GM18907 (cell line): ENCODE results near the gene FAM171A2.
"Not testable (repeated sequence)": the region's sequence is repeated elsewhere in the genome, so short reads cannot be mapped to it uniquely, and the experiment has no call there.

Source experiments
- ATAC-seq: cut with Tn5 transposase; IDR thresholded peaks from one replicate; pipeline ENCODE4 v1.9.1; 2021; ENCODE audit warnings: mild to moderate bottlenecking, moderate library complexity; ENCODE audit not compliant: unreplicated experiment

FAM171A2 gene

DNA sequence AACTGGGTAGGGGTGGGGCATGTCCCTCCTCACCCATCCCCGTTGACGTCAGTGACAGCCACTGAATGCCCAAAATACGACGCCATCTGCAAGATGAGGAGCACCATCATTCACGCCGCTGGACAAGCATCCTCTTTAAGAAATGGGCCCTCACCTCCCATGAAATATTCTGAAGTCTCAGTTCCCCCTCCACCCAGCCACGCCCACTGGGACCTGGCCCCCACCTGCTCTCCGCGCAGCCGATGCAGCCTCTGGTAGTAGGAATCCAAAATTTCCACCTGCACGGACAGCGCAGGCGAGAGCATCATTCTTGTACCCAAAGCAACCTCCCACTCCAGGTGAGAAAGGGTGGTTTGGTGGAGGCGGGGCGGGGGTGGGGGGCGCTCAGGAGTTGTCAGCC, 20.2 kb upstream of the FAM171A2 start:
- no peak for ATAC-seq

DNA sequence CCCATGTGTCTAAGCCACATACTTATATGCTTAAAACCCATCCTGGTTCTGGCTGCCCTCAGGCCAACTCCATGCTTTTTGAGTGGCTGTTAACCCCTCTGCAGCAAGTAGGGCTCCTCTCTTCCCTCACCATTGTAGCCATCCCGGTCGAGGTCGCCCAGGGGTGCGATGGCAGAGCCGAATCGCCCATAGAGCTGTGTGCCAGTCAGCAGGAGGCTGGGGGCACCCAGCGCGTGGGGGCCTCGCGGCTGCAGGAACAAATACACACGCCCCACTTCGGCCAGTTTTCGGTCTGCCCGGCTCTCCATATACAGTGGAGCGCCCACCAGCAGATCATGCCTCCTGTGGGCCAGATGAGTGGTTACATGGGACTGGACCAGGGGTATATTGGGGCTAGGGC, 19.7 kb upstream of the FAM171A2 start:
- ATAC-seq: no peak

DNA sequence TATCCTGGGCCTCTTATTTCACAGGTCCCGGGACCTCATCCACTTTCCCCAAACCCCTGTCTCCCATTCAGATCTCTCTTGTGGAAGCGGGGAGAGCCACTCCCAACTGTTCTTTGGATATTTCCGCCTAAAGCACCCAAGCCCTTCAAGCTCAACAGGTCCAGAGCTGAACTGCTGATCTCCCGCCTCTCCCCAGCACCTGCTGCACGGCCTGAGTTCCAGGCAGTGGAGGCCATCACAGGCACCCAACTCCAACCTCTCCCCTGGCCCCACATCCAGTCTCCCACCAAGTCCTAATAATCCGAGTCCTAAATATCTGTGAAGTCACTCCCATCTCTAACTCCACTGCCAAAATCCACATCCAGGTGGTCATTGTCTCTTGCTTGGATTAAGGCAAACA, 19.3 kb upstream of the FAM171A2 start:
- no peak for ATAC-seq

DNA sequence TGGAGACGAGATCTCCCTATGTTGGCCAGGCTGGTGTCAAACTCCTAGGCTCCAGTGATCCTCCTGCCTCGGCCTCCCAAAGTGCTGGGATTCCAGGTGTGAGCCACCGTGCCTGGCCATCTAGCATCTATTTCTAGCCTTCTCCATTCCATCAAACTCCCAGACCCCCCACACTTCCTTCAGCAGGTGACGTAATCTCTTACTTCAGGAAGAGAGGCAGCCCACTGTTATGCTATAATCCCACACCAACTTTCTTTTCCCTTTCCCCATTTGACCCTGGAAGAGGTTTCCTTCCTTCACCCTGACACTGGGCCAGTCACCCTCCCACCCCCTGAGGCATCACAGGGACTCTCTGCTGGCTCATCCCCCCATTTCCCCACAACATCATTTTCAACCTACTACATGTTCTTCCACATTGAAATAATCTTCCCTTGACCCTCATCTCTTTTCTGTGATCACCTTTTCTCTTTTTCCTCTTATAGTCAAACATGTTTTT, 18.2 kb upstream of the FAM171A2 start:
- ATAC-seq: no peak

DNA sequence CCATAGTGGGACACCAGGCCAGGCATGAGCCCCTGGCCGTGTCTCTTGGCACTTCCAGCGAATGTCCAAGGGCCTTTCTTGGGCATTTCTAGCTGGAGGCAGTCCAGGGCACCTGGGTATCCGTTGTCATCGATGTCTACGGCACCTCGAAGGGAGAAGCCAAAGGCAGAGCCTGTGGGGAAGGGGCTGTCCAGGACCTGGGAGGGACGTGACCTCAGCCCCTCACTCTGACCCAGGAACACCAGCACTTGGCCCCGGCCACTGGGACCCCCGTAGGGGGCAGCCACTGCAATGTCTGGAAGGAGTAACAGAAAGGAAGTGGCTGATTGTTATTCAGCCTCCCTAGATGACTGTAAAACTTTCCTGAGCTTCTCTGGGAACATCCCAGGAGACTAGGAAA, 17.1 kb upstream of the FAM171A2 start:
- no peak for ATAC-seq

DNA sequence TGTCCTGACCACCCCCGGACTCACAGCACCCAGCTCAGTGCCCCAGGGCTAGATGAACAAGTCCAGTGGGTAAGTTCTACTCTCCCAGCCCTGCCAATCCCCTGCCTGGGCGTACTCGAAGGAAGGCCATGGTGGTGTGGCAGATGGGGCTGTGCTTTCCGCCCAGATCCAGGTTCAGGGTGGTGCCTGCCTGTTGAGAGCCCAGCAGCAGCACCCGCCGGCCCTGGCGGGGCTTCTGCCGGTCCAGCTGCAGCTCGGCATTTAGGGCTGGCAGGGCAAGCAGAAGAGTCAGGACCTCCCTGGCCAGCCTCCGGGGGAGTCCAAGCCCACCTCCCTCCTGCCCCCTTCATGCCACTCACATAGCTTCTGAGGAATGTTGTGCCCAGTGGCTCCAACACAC, 16.2 kb upstream of the FAM171A2 start:
- no peak for ATAC-seq

DNA sequence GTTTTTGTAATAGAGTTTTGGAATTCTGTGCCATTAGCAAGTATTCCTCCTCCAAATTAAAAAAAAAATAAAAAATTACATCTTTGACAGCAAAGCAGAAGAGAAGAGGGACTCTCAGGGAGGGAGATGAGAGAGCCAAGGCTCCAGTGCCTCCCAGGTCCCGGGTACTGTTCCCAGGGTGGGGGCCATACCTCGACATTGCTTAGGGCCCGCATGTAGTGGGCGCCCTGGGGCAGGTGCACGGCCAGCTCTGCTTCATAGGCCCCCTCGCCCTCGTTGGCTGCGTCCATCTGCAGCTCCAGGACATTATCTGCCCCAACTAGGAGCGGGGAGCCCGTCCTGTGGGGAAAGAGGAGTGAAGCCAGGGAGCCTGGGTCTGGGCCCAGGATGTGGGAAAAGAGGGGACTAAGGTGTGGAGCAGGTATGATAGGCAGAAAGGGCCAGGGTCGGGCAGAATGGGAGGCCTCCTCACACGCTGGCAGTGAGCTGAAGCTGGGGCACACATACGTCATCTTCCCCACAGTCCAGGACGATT, 14.6 kb upstream of the FAM171A2 start:
- no peak for ATAC-seq

DNA sequence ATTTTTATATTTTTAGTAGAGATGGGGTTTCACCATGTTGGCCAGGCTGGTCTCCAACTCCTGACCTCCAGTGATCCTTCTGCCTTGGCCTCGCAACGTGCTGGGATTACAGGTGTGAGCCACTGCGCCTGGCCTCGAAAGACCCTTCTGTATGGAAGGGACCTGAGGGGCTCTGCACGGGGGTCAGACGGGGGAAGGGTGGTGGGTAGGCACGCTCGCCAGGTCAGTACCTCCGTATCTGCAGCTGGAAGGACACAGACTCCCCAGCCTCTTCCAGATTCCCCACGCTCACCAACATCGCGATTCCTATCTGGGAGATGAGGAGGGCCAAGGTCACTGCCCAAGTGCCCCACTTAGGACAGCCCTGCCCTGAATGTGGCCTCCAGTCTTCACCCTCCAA, 13.1 kb upstream of the FAM171A2 start:
- ATAC-seq: no peak

DNA sequence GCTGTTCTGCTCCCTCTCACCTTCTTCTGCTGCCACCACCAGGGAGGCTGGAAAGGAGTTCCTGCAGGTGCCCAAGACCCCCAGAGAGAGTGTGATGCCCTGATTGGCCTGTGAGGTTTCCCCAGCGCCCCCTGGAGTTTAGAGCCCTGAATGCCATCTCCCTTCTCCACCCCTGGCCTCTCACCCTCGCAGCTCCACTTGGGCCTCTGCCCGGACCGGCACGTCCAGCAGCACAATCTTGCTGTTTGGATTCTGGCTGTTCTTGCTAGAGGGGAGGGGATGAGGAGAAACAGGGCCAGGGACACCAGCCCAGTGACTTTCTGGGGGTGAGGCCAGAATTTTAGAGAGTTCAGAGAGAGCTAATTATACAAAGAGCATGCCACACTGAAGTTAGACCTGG, 12.5 kb upstream of the FAM171A2 start:
- no peak for ATAC-seq

DNA sequence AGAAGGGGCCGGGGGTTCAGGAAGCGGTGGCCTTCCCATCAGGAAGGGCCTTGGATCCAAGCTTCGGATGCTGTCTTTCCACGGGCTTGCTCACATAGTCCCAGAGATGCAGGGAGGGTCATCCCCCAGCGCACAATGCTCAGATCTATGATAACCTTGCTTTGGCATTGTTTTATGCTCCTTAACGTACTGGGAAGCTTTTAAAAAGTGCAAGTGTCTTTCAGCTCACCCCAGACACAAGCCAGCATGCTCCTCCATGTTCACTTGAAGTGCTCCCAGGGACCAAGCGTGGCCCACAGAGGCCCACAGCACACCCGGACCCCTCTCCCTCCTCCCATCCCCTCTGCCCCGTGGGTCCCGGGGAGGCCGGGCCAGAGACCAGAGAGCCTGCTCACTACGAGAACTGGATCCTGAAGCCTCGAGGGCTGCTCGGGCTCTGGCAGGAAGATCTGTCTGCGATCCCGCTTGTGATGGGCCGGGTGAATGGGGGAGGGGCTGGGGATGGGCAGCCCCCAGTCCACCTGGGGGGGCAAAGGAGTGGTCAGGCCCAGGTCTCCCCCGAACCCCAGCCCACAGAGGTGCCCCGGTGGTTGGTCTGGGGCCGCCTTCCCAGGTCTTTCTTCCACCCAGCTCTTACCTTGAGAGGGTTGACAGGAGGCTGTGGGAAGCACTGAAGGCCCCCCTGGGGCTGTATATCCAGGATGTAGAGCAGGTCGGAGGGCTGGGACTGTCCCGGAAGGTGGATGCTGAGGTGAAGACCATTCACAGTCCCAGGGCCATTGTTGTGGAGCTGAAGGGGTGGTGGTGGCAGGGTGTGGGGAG, 11.8 kb upstream of the FAM171A2 start:
- no peak for ATAC-seq

DNA sequence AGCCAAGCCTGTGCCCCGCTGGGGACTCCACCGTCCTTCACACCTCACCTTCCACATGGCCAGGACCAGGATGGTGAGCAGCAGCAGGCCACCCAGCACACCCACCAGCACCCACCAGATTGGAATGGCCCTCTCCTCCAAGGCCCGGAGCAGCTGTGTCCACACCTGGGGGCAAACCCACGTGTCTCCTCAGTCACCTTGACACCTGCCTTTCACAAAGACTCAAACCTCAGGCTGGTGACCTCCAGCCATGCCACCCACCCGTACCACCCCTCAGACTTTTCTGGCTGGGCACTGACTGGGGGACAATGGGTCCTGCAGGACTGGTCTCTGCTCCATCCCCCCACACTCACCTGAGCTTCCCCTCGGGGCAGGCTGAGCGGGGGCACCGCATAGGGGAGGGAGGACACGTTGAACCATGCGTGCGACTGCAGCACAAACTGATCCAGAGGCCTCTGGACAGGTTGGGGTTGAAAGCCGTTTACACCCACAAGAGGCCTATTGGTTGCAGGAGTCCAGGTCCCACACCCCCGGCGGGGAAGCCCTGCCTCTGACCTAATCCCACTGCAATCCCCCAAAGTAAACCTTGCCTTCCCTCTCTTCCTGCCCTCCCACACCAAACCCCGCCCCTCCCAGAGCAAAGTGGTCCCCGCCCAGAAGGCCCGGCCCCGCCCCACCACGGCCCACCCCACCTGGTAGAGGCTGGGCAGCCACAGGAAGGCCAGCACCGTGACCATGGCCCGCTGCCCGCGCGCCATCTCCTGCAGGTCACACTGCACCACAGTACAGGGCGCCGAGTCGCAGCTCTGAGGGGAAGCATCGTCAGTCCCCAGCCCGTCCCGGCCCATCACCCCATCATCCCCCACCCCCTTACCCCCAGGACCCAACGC, 10.9 kb upstream of the FAM171A2 start:
- ATAC-seq: no peak

DNA sequence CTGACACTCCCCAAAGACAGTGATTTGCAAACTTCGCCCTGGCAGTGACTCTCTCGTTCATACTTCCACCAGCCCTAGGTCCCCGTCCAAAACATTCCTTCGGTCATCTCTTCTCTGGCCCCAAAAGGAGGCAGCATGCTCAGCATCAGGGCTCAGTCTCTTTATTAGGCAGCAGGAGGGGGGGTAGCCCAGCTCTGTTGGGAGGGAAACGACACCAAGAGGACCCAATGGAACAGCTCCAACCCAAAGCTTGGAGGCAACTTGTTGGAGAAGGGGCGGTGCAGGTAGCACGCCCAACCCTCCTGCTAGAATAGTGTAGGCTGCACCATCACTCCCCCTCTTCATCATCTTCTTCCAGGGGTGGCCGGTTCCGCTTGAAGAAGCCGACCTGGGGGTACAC, 8.4 kb upstream of the FAM171A2 start:
- no peak for ATAC-seq

DNA sequence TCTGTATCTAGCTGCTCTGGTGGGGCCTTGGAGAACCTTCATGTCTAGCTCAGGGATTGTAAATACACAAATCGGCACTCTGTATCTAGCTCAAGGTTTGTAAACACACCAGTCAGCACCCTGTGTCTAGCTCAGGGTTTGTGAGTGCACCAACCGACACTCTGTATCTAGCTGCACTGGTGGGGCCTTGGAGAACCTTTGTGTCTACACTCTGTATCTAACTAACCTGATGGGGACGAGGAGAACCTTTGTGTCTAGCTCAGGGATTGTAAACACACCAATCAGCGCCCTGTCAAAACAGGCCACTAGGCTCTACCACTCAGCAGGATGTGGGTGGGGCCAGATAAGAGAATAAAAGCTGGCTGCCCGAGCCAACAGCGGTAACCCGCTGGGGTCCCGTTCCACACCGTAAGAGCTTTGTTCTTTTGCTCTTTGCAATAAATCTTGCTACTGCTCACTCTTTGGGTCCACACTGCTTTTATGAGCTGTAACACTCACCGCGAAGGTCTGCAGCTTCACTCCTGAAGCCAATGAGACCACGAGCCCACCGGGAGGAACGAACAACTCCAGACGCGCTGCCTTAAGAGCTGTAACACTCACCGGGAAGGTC, 5.9 kb upstream of the FAM171A2 start:
- not testable (repeated sequence) for ATAC-seq

DNA sequence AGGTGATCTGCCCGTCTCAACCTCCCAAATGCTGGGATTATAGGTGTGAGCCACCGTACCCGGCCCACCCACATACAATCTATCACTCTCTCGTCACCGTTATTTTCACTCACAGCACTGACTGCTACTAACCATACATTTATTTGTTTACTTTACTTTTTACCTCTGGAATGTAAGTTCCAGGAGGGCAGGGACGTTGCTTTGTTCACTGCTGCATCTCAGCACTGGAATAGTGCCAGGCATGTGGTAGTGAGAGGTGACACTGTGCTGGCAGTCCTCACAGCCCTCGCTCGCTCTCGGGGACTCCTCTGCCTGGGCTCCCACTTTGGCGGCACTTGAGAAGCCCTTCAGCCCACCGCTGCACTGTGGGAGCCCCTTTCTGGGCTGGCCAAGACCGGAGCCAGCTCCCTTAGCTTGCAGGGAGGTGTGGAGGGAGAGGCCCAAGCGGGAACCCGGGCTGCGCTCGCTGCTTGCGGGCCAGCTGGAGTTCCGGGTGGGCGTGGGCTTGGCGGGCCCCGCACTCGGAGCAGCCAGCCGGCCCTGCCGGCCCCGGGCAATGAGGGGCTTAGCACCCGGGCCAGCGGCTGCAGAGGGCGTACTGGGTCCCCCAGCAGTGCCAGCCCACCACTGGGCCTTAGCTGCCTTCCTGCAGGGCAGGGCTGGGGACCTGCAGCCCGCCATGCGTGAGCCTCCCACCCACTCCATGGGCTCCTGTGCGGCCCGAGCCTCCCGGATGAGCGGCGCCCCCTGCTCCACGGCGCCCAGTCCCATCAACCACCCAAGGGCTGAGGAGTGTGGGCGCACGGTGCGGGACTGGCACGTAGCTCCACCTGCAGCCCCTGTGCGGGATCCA, 5.0 kb upstream of the FAM171A2 start:
- ATAC-seq: not testable (repeated sequence)

DNA sequence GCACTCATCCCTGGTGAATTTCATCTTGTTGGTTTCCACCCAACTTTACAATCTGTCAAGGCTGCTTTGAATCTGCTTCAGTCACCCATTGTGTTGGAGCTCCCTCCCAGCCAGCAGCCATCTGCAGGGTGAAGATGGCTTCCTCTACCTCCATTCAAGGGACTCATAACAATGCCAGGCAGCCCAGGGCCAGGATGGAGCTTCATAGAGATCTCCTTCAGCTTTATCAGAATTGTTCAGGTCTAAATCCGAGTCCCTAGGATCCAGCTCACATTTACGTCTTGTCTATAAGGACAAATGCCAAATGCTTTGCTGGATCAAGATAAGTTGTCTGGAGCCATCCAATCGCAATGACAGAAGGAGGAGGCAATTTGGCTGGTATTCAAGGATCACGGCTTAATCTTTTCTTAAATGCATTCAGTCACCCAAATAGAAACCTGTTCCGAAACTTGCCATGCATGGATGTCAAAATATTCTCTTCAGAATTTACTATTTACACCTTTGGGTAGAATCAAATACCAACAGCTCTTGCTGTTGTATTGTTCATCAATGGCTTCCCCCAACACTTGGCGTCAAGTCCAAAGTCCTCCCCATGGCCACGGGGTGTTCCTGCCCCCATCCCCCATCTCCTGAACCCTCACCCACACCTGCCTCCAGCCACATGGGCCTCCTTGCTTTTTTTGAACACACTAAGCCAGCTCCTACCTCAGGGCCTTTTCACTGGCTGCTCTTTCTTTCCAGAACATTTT, 3.8 kb upstream of the FAM171A2 start:
- no peak for ATAC-seq

DNA sequence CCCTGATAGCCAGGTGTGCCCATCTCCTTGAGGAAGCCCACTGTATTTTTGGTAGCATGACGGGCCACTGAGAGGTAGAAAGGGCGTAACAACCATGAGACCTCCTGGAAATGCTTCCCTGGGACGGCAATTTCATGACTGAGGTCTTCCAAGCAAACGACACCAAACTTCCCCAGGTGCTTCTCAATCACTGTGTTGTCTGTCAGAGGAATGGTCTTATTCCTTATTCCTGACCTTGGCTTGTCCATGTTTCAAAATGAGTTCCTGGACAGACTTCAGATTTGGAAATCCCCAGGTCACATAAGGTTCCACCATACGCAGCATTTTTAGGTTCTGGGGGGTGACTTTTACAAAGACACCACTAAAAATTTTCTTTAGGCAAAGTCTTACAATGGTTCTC, 1.4 kb upstream of the FAM171A2 start:
- not testable (repeated sequence) for ATAC-seq

DNA sequence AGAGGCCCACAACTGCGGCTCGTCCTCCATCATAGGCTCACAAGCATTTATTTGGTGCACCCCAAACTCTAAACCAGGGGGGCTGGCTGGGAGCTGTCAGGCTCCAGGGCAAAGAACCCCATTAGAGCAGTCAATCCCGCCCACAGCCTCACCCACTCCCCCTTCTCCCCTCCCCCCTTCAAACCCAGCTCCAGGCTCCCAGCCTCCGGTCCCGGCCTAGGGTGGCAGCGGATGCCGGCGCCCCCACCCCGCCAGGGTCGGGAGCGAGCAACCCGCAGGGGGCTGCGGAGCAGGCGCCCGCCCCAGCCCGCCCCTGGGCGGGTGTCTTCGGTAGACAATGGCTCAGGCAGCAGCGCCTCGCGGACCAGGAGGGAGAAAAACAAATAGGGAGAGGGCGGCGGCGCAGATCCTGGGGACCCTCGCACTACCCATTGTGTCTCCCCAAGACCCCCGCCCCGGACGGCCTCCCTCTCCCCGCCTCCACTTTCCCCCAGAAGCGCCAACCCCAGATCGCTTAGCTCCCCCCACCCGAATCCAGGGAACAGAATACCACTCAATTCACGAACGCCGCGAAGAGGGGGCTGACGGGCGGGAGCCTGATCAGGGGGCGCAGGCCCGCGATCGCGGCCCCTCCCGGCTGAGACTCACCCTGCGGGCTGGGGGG, 572 bp downstream of the FAM171A2 start:
- no peak for ATAC-seq

DNA sequence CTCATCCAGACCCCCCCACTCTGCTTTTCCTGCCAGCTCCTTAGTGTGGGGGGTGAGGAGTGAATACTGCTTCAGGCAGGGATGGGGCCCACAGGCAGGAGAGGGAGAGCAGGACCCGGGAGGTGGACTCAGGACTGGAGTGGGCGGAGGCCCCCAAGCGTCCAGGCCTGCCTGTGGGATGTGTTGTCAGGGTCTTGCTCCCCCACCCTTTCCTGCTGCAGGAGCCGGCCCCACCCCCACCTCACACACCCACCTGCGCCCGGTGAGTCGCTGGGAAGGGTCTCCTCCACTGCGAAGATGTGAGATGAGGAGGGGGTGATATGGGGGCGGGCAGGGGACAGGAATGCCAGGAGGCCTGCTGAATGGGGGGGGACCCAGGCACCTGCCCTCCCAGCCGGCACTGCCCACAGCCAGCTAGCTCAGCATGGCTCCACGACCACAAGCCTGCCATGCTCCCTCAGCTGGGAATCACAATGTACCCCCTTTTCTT, 1.1 kb downstream of the FAM171A2 start:
- no peak for ATAC-seq
